ENCODE measurements around the gene MYLK4. TPM values are rescaled to one million over a fixed set of nuclear protein-coding genes. Genes with fewer than 3 reads are reported as not detected.
A peak's percentile ranks its signal among the peaks of the same experiment; 100 is the strongest.
"Not testable (repeated sequence)": the region's sequence is repeated elsewhere in the genome, so short reads cannot be mapped to it uniquely, and the experiment has no call there.

Gene MYLK4
- total RNA-seq, 2 experiments from 2014 or later, result 0.10 to 0.21 TPM

DNA sequence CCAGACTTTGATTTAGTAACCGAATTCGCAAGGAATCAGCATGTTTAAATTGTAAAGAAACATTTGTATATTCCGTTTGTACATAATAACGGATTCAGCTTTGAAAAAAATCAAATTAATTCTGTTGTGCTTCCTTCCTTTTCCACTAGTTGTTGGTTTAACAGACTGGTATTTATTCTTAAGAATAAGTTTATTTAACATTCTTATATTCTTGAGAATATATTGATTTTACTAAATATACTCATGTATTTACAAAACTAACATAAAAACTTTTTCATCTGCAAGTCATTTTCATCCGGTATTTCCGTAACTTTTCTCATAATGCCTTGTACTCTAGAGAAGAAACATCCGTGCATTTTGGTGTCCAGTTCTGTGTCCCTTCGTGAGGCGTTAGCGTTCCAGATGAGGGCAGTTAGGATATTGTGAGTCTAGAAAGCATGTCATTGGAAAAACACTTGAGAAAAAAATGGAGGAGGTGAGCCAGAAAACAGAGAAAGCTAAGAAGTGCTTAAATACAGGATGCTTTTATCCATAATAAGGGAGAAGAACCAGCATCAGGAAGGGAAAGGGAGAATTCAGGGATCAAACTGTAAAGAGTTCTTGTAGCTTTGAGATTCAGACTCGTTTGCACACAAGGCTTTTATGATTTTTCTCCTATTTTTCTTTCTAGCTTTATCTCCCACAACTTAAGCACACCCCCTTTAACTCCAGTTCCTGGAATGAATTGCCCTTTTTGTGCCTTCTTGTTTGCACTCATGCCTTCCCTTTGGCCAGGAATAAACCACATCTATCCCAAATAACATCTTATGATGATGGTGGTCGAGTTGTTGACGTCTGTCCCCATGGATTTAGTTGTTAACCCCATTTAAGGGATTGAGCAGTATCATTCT lies 16.3 kb upstream of the MYLK4 start:
- no peaks in the 10 kb centered on the region for H3K27me3 Mint-ChIP-seq
- H3K4me3 Mint-ChIP-seq, result peak overlapping the region; percentile 85
- no peak for DNase-seq
- H3K36me3 Mint-ChIP-seq, result peaks cover 28% of the 10 kb centered on the region
- H3K9me3 Mint-ChIP-seq, result no peaks in the 10 kb centered on the region
- H3K27ac Mint-ChIP-seq, result peak overlapping the region; percentile 86
- H3K4me1 Mint-ChIP-seq, result peaks cover 43% of the 10 kb centered on the region

DNA sequence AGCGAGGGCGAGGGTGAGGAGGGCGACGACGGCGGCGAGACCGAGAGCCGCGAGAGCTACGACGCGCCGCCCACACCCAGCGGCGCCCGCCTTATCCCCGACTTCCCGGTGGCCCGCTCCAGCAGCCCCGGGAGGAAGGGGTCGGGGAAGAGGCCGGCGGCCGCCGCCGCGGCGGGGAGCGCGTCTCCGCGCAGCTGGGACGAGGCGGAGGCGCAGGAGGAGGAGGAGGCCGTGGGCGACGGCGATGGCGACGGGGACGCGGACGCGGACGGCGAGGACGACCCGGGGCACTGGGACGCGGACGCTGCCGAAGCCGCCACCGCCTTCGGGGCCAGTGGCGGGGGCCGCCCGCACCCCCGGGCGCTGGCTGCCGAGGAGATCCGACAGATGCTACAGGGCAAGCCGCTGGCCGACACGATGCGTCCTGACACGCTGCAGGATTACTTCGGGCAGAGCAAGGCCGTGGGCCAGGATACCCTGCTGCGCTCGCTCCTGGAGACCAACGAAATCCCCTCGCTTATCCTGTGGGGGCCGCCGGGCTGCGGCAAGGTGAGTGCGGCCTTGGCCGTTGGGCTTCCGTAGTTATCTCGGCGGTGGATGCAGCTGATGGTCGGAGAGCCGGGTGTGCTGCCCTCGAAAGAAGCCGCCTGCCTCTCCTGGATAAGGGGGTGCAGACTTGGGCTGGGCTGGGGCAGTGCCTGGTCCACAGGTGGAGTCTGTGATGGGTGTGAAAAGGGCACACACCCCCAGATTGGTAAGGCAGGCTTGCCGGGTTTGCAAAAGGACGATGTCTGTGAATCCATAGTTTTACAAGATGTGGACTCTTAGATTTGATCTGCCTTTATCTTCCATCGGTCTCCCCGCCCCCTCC lies 15.4 kb upstream of the MYLK4 start:
- DNase-seq, result peak; percentile 66
- peaks cover 25% of the 10 kb centered on the region for H3K36me3 Mint-ChIP-seq
- no peaks in the 10 kb centered on the region for H3K9me3 Mint-ChIP-seq
- no peaks in the 10 kb centered on the region for H3K27me3 Mint-ChIP-seq
- H3K4me3 Mint-ChIP-seq, result peak overlapping the region; percentile 85
- H3K4me1 Mint-ChIP-seq, result peaks cover 41% of the 10 kb centered on the region
- peak overlapping the region; percentile 86 for H3K27ac Mint-ChIP-seq

DNA sequence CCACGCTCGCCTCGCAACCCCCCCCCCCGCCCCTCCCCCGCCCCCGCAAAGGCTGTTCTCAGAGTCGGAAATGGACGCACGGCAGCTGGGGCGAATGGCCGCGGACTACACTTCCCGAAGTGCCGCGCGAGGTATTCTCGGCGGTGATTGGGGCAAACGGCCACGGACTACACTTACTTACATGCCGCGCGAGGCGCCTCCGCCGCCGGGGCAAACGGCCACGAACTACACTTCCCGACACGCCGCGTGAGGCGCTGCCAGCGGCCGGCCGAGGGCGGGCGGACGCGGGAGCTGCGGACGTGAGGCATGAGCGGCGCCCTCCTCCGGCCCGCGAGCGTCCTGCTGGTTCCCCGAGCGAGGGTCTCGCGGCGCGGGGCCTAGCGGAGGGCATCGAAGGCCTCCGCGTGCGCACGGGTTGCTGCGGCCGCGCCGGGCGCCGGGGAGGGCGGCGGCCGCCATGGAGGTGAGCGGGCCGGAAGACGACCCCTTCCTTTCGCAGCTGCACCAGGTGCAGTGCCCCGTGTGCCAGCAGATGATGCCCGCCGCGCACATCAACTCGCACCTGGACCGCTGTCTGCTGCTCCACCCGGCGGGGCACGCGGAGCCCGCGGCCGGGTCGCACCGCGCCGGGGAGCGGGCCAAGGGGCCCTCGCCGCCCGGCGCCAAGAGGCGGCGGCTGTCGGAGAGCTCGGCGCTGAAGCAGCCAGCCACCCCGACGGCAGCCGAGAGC lies 14.6 kb upstream of the MYLK4 start, which contains the start of gene WRNIP1:
Gene WRNIP1, plus strand, starts transcription at position 228 of the 730 bp plus-strand sequence. Its CDS starts 230 bp downstream, at position 458.
- Mint-ChIP-seq H3K27me3 (no peaks in the 10 kb centered on the region), H3K4me3 (peak within 1 kb of the TSS; percentile 88), H3K4me1 (peaks cover 43% of the 10 kb centered on the region), H3K27ac (peak within 1 kb of the TSS; percentile 97), H3K9me3 (no peaks in the 10 kb centered on the region), H3K36me3 (peaks cover 22% of the 10 kb centered on the region)
- DNase-seq, result peak; percentile 97

DNA sequence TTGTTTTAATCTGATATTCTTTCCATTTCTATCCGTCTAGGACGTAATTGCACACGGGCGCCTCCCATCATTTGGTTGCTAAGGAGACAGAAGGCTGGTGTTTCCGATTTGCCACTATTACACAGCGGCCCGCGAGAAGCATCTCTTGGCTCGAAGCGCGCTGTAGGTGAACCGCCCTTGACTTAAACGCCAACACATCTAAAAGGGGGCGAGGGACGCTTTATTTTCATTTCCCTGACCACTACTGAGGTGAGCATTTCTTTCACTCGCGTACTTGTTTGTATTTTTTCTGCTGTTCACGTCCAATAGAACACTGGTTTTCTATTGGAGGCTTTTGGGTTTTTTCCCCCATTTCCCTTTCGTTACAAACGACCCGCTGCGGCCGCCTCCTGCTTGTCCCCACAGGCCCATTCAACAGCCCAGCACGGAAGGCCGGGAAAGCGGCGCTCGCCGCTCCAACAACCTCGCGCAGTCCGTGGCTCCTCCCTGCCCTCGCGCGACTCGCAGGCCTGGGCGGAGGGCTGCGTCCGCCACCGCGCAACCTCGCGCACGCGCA lies 14.0 kb upstream of the MYLK4 start:
- DNase-seq, result peak; percentile 64
- Mint-ChIP-seq H3K36me3 (peaks cover 16% of the 10 kb centered on the region), H3K4me1 (peaks cover 37% of the 10 kb centered on the region), H3K27me3 (no peaks in the 10 kb centered on the region), H3K4me3 (peak overlapping the region; percentile 88), H3K27ac (peak overlapping the region; percentile 97), H3K9me3 (no peaks in the 10 kb centered on the region)

DNA sequence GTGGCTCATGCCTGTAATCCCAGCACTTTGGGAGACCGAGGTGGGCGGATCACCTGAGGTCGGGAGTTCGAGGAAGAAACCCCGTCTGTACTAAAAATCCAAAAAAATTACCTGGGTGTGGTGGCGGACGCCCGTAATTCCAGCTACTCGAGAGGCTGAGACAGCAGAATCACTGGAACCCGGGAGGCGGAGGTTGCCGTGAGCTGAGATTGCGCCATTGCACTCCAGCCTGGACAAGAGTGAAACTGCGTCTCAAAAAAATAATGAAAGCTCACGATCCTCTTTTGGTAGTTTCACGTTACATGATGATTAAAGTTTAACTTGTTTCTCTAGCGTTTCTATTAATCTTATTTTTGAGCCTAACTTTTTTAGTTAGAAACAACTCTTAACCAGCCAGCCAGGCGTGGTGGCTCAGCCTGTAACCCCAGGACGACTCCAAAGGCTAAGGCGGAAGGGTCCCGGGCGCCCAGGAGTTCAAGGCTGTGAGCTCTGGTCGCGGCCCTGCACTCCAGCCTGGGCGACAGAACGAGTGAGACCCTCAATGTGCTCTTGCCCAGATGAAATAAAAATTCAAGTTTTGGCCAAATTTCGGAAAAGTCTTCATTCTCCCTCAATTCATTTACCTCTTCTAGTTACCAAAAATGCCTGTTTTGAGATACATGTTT lies 13.3 kb upstream of the MYLK4 start:
- Mint-ChIP-seq H3K4me3 (peak overlapping the region; percentile 88), H3K9me3 (no peaks in the 10 kb centered on the region), H3K4me1 (peaks cover 36% of the 10 kb centered on the region), H3K36me3 (peaks cover 16% of the 10 kb centered on the region), H3K27me3 (no peaks in the 10 kb centered on the region), H3K27ac (peak overlapping the region; percentile 97)
- DNase-seq, result no peak

DNA sequence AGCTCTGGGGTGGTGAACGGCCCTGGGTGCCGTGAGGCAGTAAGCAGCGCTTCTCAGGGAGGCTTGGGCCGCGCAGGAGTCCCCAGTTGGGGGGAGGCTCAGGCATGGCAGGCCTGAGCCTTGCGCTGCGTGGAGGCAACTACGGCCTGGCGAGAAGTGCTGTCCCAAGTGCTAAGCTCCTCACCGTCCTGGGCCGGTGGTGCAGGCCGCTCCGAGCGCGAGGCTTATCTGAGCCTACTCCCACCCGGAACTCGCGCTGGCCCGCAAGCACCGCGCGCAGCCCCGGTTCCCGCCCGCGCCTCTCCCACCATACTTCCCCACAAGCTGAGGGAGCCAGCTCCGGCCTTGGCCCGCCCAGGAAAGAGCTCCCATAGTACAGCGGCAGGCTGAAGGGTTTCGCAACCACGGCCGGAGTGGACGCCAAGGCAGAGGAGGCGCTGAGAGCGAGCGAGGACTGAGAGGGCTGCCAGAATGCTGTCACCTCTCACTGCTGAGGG lies 12.7 kb upstream of the MYLK4 start:
- peaks cover 12% of the 10 kb centered on the region for H3K36me3 Mint-ChIP-seq
- H3K27me3 Mint-ChIP-seq, result no peaks in the 10 kb centered on the region
- no peak for DNase-seq
- H3K27ac Mint-ChIP-seq, result peak overlapping the region; percentile 97
- H3K9me3 Mint-ChIP-seq, result no peaks in the 10 kb centered on the region
- peak overlapping the region; percentile 88 for H3K4me3 Mint-ChIP-seq
- peaks cover 30% of the 10 kb centered on the region for H3K4me1 Mint-ChIP-seq

DNA sequence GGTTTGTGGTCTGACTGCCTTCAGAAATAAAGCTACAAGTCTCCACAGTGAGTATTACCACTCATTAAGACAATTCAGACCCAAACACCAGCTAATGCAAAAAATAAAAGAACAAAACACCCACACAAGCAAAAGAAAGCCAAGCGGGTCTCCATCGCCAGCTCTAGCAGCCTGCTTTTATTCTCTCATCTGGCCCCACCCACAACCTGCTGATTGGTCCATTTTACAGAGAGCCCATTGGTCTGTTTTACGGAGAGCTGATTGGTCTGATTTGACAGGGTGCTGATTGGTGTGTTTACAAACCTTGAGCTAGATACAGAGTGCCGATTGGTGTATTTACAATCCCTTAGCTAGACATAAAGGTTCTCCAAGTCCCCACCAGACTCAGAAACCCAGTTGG lies 12.1 kb upstream of the MYLK4 start:
- H3K4me3 Mint-ChIP-seq, H3K36me3 Mint-ChIP-seq, H3K9me3 Mint-ChIP-seq, DNase-seq, H3K27me3 Mint-ChIP-seq: not testable (repeated sequence)
- H3K4me1 Mint-ChIP-seq, result peaks cover 24% of the 10 kb centered on the region
- H3K27ac Mint-ChIP-seq, result peak overlapping the region; percentile 20

DNA sequence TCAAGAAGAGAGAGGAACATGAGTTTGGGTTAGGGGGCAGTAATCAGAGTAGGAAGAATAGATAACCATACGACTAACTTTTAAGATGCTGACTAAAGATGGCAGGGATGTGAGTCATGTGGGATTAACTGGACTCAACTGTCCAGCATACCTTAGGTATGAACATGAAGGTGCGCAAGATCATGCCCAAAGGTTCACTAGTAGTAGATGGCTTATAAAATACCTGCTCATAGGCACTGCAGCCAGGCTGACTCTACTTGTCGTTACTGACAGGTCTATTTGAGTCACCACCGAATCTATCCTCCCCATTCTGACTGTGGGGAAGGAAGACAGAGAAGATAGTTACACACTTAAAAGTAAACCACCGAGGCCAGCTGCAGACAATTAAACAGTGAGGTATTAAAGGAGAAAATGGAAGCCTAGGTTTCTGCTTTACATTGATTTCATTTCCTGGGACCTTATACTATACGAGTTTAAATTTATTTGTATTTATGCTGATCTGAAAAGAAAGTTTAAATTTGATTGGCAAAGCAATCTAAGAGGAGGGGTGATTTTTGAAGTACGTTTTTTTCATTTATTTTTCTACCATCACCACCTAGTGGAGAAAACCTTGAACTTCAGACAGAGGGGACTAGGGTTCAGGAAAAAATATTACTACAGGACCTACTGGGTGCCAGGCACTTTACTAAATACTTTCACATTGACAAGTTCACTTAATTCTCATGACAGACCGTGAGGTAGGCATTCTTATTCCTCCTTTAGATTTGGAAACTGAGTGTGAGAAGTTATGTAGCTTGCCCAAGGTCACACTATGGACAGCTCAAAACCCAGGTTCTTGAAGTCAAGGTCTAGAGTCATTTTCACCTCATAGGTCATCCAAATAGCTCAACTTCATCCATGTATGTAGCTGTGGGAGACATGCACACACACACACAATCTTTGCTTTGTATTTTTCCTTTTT lies 10.4 kb upstream of the MYLK4 start:
- H3K4me3 Mint-ChIP-seq, result peak overlapping the region; percentile 76
- H3K27me3 Mint-ChIP-seq, result no peaks in the 10 kb centered on the region
- no peaks in the 10 kb centered on the region for H3K9me3 Mint-ChIP-seq
- H3K27ac Mint-ChIP-seq, result peak overlapping the region; percentile 69
- H3K36me3 Mint-ChIP-seq, result no peaks in the 10 kb centered on the region
- no peak for DNase-seq
- H3K4me1 Mint-ChIP-seq, result peaks cover 19% of the 10 kb centered on the region

DNA sequence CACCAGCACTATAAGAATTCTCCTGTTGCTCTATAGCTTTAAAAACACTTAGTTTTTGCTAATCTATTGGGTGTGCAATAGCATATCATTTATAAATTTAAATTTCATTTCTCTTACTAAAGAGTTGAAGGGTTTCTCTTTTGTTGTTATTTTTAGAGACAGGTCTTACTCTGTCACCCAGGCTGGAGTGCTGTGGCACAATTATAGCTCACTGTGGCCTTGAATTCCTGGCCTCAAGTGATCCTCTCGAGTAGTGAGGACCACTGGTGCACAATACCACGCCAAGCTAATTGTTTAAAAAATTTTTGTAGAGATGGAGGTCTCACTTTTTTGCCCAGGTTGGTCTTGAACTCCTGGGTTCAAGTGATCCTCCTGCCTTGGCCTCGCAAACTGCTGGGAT lies 8.3 kb upstream of the MYLK4 start:
- H3K27ac Mint-ChIP-seq, result no peak overlapping the region
- H3K4me1 Mint-ChIP-seq, result peaks cover 12% of the 10 kb centered on the region
- no peak overlapping the region for H3K4me3 Mint-ChIP-seq
- H3K9me3 Mint-ChIP-seq, result no peaks in the 10 kb centered on the region
- H3K27me3 Mint-ChIP-seq, result peaks cover 6% of the 10 kb centered on the region
- DNase-seq, result no peak
- no peaks in the 10 kb centered on the region for H3K36me3 Mint-ChIP-seq

DNA sequence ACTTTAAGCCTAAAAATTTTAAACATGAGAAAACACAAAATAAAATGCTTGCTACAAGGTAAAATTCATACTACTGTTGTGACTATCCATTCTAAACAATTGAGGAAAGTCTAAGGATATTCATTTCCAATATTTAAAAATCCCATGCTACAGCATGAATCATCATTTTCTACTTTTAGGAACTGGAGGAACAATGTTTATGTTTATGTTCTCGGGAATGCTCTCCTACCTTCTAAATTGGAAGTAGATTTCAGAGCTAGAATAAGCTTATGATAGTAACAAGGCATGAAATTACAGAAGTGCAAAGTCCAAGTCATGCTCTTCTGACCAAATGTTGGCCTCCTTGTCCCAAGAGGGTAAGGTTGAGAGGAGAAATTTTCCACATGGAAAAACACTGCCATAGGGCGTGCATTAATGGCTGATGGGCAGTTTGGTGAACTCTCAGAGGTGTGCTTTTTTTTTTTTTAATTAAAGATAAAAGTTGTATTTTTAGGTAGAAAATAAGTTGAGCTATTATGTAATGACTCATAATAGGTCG lies 6.0 kb upstream of the MYLK4 start:
- Mint-ChIP-seq H3K4me3 (no peak overlapping the region), H3K36me3 (no peaks in the 10 kb centered on the region), H3K27me3 (peaks cover 20% of the 10 kb centered on the region), H3K27ac (no peak overlapping the region), H3K9me3 (no peaks in the 10 kb centered on the region), H3K4me1 (peaks cover 16% of the 10 kb centered on the region)
- no peak for DNase-seq

DNA sequence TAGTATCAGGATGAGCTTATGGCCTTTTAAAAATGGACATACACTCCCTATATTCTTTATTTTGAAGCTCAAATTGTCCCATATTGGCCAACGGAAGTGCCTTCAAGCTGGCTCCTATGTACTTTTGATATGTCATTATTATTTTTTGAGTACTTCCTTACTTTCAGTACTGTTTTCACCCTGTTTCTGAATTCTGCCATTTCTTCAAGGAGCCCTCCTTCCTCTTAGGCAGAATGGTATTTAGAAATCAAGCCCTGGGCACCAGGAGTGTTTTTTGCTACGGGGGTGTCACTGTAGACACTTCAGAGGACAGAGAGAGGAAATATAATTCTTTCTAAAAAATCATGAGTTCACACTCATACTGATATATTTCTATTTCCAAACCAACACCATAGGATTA lies 5.5 kb upstream of the MYLK4 start:
- Mint-ChIP-seq H3K36me3 (no peaks in the 10 kb centered on the region), H3K4me1 (peaks cover 14% of the 10 kb centered on the region), H3K9me3 (no peaks in the 10 kb centered on the region), H3K27me3 (peaks cover 22% of the 10 kb centered on the region), H3K27ac (no peak overlapping the region), H3K4me3 (no peak overlapping the region)
- no peak for DNase-seq

DNA sequence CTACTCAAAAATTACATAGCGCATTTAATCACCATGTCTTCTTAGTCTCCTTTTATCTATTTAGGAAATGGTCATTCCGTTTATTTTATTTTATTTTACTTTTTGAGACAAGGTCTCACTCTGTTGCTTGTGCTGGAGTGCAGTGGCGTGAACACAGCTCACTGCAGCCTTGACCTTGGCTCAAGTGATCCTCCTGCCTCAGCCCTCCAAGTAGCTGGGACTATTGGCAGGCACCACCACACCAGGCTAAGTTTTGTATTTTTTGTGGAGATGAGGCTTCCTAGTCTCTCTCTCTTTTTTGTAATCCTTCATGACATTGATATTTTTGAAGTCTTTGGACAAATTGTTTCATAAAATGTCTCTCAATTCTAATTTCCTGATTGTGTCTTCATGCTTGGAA lies 4.7 kb upstream of the MYLK4 start:
- DNase-seq, result no peak
- H3K36me3 Mint-ChIP-seq, result no peaks in the 10 kb centered on the region
- H3K27me3 Mint-ChIP-seq, result peaks cover 29% of the 10 kb centered on the region
- no peak overlapping the region for H3K4me3 Mint-ChIP-seq
- no peaks in the 10 kb centered on the region for H3K9me3 Mint-ChIP-seq
- H3K4me1 Mint-ChIP-seq, result peaks cover 7% of the 10 kb centered on the region
- no peak overlapping the region for H3K27ac Mint-ChIP-seq

DNA sequence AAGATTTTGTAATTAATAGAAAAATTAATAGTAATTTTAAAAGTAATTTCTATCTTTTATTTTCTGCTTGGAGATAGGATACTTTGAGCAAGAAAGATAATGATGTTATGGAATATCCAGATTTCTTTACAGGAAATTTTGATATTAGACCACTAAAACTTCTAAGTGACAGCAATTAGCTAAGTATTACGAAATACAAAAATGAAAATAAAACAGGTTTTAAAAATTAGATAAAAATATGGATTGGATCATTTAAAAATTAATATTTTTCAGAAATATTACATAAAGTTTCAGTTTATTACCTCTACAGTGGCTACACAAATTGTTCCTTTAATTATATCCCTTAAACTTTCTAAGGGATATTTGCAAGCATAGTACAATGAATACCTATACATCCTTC lies 4.2 kb upstream of the MYLK4 start:
- H3K36me3 Mint-ChIP-seq, result no peaks in the 10 kb centered on the region
- H3K4me1 Mint-ChIP-seq, result peaks cover 7% of the 10 kb centered on the region
- H3K27ac Mint-ChIP-seq, result no peak overlapping the region
- H3K4me3 Mint-ChIP-seq, result no peak overlapping the region
- H3K9me3 Mint-ChIP-seq, result no peaks in the 10 kb centered on the region
- DNase-seq, result no peak
- H3K27me3 Mint-ChIP-seq, result peaks cover 34% of the 10 kb centered on the region
